ENCODE data around the gene SOX3.

SOX3 gene

GRCh38 chrX:140514554-140514953, 9.7 kb upstream of the SOX3 start:
- TF ChIP-seq CTCF (IDR thresholded peaks at IDR 0.05; ENCODE audit: insufficient read depth, low read length, missing control alignments): no peak
- no peak overlapping the region for H3K4me3 ChIP-seq (ENCODE audit: low read depth, low read length)
- ChIA-PET POLR2A (no interaction called here), CTCF (no interaction called here)
- no peak for DNase-seq (ENCODE audit: low read depth, low spot score)

DNA sequence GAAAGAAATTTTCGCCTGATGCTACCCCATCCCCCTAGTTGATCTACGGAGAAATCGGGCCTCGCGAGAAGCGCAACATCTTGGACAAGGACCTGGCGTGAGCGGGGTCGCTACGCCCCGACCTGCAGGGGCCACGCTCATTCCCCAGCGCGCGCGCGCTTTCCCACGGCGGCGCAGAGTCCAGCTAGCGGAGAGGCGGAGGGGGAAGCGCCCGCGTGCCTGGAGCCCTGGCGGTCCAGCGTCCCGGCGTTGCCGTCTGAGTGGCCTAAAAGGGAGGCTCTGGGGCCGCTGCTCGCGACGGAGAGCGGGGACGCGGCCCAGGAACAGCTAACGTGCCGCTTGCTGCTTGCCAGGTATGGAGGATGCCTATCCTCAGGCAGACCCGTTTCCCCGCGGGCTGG, 6.0 kb upstream of the SOX3 start:
- ChIA-PET CTCF (no interaction called here), POLR2A (no interaction called here)
- no peak for DNase-seq (ENCODE audit: low read depth, low spot score)
- TF ChIP-seq CTCF (IDR thresholded peaks at IDR 0.05; ENCODE audit: insufficient read depth, low read length, missing control alignments): no peak
- no peak overlapping the region for H3K4me3 ChIP-seq (ENCODE audit: low read depth, low read length)

GRCh38 chrX:140510306-140510676, 5.4 kb upstream of the SOX3 start:
- ChIA-PET CTCF (no interaction called here), POLR2A (no interaction called here)
- TF ChIP-seq CTCF (IDR thresholded peaks at IDR 0.05; ENCODE audit: insufficient read depth, low read length, missing control alignments): no peak
- no peak for DNase-seq (ENCODE audit: low read depth, low spot score)
- H3K4me3 ChIP-seq (ENCODE audit: low read depth, low read length): no peak overlapping the region

DNA sequence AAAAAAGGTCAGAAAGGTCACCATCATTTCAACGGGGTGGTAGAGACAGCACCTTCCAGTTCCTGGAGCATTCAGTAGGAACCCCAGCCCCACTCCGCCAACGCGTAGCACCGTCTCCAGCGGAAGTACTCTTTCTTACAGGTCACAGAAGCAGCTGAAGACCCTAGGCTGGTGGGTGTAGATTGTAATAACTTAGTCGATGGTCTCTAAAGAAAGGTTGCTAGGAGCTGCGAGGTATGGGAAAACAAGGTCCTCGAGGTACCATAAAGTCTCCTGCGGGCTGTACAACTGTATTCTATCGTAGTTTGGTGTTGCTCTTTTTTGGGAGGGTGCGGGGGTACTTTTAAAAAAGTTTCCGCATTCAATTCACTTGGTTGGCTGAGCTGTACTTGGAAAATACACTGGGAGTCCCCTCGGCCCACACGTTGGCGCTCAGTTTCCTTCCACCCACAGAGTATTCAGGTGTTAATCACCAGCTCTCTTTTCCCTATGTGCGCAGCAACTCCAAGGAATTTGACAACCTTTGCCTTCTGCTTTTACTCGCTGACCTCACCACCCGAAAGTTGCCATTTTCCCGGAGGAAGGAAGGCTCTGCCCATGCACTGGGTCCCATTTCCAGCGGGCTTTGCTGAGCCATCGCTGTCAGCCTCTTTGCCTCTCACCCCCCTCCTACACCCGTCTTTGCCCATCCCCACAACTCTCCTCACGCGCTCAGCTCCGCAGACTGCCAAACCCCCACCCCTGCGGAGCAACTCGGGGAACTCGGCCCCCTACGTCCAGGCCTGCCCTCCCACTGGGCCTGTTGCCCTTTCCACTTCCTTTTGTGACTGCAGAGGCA, 4.8 kb upstream of the SOX3 start:
- DNase-seq (ENCODE audit: low read depth, low spot score): no peak

DNA sequence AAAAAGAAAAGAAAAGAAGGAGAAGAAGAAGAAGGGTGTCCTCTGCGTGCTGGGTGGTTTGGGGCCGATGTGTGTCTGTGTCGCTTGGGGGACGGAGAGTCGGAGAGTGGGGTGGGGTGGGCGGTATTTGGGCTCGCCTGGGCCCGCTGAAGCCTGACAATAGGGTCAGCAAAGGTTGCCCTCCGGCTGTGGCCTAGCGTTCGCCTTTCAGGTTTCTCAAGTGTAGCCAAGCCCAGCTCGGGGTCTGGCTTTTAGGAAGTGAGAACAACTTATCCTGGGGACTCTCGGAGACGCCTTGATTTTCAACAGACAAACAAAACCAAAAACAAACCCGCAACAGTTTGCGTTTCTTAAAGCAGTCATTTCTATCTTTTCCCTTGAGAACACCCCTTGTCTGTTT, 4.1 kb upstream of the SOX3 start:
- DNase-seq (ENCODE audit: low read depth, low spot score): no peak
- H3K4me3 ChIP-seq (ENCODE audit: low read depth, low read length): no peak overlapping the region
- ChIA-PET POLR2A (no interaction called here), CTCF (no interaction called here)
- TF ChIP-seq CTCF (IDR thresholded peaks at IDR 0.05; ENCODE audit: insufficient read depth, low read length, missing control alignments): no peak

More for the DNA sequence above, 4.8 kb upstream of the SOX3 start:
- no peak for TF ChIP-seq CTCF (IDR thresholded peaks at IDR 0.05; ENCODE audit: insufficient read depth, low read length, missing control alignments)
- POLR2A ChIA-PET: no interaction called here
- no peak overlapping the region for H3K4me3 ChIP-seq (ENCODE audit: low read depth, low read length)
- CTCF ChIA-PET: no interaction called here

DNA sequence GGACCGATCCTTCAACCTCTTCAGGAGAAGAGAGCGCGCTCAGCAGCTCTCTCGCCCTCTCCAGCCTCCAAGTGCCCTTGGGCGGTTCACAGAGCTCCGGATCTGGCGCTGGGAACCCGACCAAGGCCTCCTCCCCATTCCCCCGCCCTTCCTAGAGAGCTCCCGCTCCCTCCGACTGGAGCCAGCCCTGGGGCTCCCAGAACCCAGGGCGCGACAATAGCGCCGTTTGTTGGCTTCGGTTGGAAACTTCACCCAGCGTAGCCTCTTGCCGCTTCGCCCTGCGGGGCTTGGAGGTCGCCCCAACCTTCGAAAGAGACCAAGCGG, 3.1 kb upstream of the SOX3 start:
- CTCF ChIA-PET: interaction anchor here (1.3 kb wide), 1 partner anchor 66 kb away, joined by 3 read pairs; no protein-coding TSS in a partner anchor

More for the DNA sequence above, 3.1 kb upstream of the SOX3 start:
- no peak for TF ChIP-seq CTCF (IDR thresholded peaks at IDR 0.05; ENCODE audit: insufficient read depth, low read length, missing control alignments)
- POLR2A ChIA-PET: no interaction called here
- no peak for DNase-seq (ENCODE audit: low read depth, low spot score)
- H3K4me3 ChIP-seq (ENCODE audit: low read depth, low read length): no peak overlapping the region

All from AG04449 (cell line).